Activated CD4-positive, alpha-beta T cell treated with anti-CD3 and anti-CD28 coated beads, Interleukin-2, amount 50 U/mL, for 24 hours (primary cell): Measurements from ENCODE around the gene SLITRK2.

Experiments used
- DNase-seq, 2 donors: peaks; one replicate each; pipeline ENCODE4 v3.0.0-alpha.2; 2020; ENCODE audit warnings: low read depth in 1 of 2, low spot score in 1 of 2

SLITRK2 gene

DNA sequence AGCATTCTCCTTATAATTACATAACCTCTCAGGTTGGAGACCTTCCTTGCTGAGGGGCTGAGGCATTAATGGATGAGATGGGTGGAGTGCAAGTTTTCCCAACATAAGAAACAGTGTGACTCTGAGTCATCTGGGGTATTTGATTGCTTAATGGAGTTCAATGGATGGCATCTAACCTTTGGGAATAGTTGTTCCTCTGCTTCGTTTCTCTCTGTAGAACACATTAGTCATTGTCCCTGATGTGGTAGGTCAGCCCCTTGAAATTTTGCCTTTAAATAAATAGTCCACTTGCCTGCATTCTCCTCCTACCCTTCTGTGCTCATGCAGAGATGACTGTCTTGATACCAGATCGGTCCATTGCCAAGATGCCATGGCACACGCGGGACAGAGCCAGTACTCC is 38.6 kb downstream of the SLITRK2 start:
- no peak for DNase-seq

DNA sequence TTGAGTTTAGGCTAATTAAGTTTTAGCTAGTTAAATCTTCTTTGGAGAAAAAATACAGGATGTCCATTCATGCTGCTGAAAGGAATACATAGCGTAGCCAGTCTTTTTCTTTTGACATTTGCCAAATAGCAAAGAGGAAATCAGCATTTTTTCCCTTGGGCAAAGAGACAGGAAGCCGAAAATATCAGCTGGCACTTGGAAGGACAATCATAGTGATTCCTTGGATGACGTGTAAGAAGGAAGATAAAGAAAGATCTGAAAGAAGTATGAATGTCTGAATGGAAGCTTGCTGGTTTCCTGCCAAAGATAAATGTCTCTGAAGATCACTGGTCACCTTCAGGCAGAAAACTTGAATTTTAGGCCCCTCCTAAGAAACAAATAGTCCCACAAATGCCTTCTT is 44.2 kb downstream of the SLITRK2 start:
- no peak for DNase-seq

DNA sequence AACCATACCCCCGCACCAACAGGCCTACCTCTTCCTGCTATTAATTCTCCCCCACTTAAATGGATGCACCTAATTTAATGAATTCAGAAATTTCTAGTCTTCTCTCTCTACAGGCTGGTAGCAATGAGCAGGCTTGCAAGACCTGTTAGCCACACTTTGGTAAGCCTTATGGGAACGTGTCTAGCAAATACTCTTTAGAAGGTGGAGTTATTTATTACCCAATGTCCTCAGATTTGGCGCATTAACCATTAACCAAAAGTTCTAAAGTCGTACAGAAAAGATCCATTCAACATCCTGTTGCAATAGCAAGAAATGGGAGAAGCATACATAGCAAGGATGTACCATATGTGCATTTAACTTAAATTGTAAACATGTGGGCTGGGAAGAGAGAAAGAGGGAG is 47.5 kb downstream of the SLITRK2 start:
- DNase-seq = no peak
